Superior temporal gyrus (tissue), 1 donor: Measurements from ENCODE around the gene C3orf80.
"Not testable (repeated sequence)": the region's sequence is repeated elsewhere in the genome, so short reads cannot be mapped to it uniquely, and the experiment has no call there.

Experiments
- DNase-seq: peaks from one replicate; pipeline ENCODE4 v3.0.0-alpha.2; 2016; ENCODE audit errors: extremely low spot score

C3orf80 gene

DNA sequence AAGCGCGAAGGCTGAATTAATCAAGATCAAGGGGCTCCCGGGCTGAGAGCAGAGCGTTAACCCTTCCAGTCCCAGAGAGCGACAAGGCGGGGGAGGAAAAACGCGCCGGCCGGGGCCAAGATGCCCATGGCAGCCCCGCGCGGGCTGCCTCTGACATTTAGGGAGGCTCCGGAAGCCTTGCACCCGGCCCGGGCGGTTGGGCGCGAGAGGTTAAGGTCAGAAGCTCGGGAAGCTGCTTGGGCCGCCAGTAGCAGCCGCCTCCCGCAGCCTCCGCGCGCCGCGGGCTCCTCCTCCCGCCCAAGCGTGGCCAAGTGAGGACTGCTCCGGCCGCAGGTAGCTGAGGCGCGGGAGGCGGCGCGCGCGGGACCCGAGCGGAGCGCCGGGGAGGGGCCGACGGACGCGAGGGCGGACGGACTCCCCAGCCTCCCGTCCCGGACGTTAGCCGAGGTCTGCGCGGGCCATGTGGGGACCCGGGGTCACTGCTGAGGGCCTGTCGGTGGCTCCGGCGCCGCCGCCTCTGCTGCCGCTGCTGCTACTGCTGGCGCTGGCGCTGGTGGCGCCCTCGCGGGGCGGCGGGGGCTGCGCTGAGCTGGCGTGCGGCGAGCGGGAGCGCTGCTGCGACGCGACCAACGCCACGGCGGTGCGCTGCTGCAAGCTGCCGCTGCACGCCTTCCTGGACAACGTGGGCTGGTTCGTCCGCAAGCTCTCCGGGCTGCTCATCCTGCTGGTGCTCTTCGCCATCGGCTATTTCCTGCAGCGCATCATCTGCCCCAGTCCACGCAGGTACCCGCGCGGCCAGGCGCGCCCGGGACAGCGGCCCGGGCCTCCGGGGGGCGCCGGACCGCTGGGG, at the start of gene C3orf80:
C3orf80 (plus strand) TSS at position 247 of the 850 bp plus-strand sequence; CDS start at position 461, 214 bp downstream.
- DNase-seq = peak; percentile 52

DNA sequence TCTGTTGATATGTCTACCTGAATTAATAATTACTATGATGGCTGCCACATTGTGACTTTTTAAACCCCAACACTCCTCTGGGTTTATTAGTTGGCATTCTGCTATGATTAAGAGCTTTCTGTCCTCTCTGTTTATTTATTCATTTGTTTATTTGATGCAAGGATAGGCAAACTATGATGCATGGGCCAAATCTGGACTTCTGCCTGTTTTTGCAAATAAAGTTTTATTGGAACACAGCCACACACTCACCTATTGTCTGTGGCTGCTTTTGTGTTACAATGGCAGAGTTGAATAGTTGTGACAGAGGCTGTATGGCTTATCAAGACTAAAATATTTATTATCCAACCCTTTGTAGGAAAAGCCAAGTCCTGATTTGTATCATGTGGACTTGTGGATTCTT, 48.3 kb upstream of the C3orf80 start:
- no peak for DNase-seq

DNA sequence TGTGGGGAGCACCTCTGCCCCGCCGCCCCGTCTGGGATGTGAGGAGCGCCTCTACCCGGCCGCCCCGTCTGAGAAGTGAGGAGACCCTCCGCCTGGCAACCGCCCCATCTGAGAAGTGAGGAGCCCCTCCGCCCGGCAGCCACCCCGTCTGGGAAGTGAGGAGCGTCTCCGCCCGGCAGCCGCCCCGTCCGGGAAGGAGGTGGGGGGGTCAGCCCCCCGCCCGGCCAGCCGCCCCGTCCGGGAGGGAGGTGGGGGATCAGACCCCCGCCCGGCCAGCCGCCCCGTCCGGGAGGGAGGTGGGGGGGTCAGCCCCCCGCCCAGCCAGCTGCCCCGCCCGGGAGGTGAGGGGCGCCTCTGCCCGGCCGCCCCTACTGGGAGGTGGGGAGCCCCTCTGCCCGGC, 46.6 kb upstream of the C3orf80 start:
- not testable (repeated sequence) for DNase-seq

DNA sequence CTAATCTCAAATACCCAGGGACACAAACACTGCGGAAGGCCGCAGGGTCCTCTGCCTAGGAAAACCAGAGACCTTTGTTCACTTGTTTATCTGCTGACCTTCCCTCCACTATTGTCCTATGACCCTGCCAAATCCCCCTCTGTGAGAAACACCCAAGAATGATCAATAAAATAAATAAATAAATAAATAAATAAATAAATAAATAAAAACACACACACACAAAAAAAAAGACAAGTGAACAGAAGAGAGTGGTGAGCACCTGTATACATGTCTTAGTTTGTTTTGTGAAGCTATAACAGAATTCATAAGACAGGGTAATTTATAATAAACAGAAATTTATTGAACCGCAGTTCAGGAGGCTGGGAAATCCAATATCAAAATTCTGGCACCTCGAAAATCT, 45.8 kb upstream of the C3orf80 start:
- not testable (repeated sequence) for DNase-seq

DNA sequence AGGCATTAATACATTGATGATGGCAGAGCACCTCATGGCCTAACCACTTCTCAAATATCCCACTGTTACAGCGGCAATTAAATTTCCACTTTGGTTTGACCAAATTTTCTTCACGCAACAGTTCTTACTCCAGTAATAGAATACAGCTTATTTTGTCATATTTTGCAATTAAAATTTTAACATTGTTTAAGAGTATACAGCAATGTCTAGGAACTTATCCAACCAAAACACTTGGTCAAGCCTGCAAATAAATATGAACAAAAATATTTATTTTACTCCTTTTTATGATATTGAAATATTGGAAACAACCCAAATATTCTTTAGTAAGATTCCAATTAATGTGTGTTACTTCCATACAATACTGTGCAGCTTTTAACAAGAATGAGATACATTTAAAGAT, 45.3 kb upstream of the C3orf80 start:
- DNase-seq = no peak

DNA sequence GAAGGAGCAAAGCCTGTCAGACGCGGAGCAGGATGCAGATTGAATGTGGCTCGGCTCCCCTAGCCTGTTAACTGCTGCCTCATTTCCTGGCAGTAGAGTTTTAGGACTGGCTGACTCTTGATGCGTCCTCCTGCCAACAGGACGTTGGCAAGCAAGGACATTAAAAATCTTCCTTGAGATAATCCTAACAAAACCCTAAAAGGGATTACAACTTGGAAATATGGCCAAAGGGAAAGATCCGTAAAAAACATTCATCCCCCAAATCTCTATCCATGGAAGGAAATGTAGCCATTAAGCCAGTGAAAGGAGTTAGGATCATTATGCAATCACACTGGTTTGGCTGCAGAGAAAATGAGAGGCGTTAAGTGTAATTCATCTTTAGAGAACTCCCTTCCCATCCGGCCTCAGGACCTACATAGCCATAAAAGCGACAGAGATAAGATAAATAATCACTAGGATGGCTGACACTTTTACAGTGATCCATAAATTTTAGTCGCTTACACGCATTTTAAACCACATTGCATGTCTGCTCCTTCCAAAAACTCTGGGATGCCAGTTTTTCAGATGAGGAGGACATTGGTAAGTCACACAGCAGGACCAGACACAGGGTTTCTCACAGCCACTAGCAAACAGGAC, 44.5 kb upstream of the C3orf80 start:
- peak; percentile 60 for DNase-seq

DNA sequence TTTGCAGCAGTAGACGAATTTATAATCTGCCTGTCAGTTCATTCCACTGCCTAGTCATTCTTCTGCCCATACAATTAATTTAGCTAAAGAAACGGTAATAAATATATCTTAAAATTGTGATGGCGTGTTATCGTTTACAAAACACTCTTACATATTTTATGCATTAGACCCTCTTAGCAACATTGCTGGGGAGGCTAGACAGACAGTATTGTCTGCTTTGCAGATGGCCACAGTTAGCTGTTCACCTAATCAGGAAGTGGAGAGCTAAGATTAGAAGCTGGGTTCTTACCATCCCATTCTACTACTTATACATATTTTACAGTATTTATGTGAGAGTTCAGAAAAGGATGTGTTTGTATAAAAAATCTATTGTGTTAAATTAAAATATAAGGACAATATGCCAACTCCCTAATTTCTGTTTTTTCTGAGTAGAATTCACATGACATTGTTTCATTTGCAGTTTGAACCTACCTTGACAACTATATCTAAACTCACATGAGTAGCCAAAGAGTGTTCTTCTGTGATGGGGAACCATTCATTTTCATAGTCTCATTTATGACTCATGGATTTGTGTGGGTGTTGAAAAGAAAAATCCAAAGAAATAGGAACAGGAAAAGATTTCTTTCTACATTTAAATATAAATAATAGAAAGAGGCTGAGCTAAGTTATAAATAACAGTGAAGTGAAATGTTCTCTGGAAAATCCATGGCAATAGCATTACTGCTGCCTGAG, 41.7 kb upstream of the C3orf80 start:
- DNase-seq = peak; percentile 64

DNA sequence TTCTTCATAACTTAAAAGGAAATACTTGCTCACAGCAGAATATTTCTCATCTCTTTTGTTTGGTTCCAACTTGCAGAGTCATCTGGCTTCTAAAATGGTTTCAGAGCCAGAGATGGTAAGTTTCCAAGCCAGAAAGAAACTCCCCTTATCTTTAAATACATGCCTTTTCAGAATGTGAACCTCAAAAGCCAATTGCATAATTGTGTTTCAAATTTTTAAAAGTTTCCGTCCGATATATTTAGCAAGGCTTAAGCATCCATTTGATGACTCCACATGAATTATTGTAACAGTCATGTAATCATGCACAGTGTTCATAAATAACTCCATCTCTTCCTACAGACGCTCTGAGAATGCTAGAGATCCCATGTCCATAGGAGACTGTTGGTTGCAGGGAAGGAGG, 40.6 kb upstream of the C3orf80 start:
- peak; percentile 79 for DNase-seq

DNA sequence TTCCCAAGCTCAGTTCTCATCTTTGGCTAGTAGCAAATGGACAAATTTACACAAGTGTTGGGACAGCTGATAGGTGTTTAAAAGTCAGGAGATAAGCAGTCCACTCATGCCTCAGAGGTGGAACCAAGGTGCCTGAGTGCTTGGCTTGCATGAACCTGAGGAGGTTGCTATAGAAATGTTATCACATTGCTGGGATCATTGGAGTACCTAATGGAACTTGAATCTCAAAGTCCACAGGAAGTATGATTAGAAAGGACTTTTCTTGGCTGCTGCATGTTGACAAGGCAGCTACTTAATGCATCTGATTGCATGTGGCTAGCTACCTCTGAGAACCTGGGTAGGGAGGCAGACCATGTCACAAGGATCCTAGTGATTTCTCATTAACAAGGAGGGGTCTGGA, 39.5 kb upstream of the C3orf80 start:
- no peak for DNase-seq

DNA sequence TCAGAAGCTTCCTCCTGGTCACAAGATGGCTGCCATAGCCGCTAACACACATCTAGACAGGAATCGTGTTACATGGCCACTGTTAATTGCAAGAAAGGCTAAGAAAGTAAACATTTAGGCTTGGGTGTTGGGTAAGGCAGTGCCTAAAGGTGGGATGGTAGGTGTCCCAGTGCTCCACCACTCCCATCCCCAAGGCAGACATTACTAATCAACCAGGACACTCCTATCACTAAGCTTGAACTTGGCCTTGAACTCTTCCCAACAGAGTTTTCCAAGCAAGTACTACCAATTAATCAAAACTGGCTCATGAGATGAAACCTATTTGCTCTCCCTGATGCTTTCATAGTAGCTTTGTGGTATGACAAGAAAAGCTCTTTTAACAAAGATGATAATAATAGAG, 37.9 kb upstream of the C3orf80 start:
- DNase-seq = no peak

DNA sequence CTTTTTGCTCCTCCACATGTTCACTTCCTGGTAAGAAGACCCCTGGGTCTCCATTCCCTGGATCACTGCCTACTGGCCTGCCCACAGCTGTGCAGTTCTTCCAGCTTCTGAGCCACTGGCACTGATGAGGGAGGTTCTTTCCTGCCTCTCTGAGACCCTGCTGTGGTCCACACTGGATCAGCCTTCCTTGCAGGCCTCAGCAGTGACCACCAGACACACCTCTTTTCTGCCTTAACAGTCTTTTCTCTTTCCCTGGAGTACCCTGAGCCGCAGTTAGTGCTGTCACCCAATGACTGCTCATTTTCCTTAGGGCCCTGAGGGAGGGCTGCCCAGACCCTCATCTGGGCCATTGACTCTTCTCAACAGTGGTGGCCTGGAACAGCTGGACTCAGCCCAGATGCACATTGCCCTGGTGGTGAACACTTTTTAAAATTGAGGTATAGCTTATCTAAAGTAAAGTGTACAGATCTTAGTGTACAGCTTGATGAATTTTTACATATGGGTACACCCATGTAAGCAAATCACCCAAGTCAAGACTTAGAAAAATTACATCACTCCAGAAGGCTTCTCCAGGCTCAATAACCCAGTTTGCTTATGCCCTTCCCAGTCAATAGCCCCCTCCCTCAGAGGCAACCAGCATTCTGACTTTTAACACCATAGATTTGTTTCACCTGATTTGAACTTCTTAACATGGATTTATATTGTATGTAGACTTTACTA, 32.8 kb upstream of the C3orf80 start:
- no peak for DNase-seq

DNA sequence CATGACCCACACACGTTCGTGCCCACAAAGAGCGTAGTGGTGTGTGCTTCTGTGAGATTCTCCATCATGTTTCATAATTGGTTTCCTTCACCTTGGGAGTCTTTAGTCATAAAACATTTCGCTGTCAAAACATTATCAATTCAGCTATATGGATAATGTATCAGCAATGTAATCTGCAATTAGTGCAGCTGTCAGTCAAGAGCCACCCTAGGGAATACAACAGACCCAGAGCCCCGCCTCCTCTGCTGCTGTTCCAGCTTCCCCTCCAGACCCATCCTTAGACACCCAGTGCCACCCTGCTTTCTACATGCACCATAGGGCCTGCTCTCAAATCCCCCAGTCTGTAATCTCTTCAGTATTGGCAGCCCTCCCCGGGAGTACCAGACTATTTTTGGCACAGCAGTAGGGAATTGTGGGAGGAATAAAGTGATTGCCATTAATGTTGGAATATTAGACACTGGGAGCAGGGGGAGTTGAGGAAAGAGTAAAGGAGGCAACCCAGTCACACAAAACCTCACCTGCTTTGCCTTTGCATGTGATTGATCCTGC, 31.5 kb upstream of the C3orf80 start:
- no peak for DNase-seq

DNA sequence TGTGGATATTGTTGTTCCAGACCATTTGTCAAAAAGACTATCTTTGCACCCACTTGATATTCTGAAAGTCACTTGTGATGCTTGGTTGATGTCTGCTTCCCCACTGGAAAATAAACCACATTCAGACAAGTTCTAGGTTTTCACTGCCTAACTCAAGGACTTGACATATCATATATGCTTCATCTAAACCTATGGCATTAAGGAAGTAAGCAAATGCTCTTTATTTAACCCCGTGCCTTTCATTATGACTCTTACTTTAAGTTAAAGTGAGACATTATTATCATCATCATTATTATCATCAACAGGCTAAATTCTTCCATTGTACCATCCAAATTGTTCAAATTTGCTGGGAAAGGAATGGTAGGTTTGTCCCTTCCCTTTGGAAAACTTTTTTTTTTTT, 30.8 kb upstream of the C3orf80 start:
- DNase-seq = no peak

DNA sequence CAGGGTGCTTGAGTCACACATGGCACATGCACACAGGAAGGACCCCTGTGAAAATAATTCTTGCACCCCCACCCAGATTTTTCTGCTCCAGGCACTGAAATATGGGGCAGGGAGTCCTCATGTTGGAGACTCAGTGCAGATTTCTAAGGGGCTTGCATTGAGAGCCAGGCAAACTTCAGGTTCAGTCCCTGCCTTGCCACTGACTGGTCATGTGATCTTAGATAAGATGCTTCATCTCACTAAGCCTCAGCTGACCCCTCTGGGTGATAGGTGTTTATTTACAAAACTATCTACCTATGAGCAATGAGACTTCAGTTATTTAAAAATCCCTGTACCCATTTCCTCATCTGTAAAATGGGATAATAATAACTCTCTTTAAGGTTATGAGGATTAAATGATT, 30.1 kb upstream of the C3orf80 start:
- DNase-seq = no peak

DNA sequence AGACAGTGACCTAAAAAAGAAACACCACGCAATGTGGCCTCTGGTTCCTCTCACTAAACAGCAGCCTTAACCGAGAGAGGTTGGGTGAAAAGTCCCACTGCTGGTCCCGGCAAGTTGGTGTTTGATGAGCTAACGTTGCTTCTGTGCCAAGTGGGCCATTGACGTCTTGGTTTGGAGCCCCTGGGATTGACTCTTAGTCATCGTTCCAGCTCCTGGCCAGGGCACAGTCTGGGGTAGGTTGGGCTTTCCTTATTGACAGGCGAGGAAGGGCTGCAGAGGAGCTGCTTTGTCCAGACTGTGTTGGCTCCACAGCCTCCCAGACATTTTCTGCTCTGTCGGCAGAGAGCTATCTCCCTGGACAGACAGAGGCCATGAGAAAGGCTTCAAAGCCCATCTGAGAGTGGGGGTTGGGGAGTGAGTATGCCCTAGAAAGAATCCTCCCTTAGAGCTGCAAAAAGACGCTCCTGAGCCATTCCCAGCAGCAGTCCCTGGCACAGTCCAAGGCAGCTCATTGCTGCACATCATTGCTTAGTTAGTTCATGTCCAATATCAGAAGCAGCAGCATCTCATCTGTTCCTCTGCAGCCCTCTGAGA, 28.6 kb upstream of the C3orf80 start:
- DNase-seq = no peak

DNA sequence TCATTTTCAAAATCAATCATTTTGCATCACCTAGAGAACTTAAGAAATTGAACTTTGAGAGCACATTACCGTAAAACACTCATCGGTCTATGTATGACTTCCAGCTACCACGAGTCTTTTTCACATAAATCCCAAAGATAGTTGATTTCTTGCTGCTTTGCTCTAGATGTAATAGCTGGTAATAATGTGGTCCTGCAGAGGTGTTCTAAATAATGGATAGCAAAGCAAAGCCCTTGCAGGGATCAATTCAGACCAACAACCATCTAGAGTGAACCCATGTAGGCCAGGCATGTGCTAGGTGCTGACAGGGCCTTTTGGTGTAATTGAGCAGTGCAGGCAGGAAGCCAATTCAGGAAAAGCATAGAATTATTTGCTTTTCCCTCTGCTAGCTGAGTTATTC, 26.1 kb upstream of the C3orf80 start:
- no peak for DNase-seq

DNA sequence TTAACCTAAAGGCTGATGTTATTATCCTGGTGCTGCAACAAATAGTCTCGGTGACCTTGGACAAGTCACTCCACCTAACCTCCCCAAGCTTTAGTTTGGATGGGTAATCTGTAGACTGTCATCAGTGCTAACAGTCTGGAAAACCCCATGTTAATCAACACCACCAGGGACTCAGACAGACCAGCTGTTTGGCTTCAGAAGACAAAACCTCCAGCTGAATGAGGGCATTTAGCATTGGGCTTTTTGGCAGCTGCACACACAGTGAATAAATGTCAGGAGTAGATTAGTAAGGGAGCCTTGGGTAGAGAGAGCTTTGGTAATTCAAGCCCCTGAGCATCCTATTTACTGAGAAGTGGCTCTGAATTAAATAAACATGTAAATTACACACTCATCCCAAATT, 24.9 kb upstream of the C3orf80 start:
- DNase-seq = no peak

DNA sequence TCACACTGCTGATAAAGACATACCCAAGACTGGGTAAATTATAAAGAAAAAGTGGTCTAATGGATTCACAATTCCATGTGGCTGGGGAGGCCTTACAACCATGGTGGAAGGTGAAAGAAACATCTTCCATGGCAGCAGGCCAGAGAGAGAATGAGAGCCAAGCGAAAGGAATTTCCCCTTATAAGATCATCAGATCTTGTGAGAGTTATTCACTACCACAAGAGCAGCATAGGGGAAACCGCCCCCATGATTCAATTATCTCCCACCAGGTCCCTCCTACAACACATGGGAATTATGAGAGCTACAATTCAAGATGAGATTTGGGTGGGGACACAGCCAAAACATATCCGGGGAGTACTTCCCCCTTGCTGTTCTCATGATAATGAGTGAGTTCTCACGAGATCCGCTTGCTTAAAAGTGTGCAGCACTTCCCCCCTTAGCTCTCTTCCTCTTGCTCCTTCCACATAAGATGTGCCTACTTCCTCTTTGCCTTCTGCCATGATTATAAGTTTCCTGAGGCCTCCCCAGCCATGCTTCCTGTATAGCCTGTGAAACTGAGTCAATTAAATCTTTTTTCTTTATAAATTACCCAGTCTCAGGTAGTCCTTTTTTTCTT, 20.7 kb upstream of the C3orf80 start:
- not testable (repeated sequence) for DNase-seq

DNA sequence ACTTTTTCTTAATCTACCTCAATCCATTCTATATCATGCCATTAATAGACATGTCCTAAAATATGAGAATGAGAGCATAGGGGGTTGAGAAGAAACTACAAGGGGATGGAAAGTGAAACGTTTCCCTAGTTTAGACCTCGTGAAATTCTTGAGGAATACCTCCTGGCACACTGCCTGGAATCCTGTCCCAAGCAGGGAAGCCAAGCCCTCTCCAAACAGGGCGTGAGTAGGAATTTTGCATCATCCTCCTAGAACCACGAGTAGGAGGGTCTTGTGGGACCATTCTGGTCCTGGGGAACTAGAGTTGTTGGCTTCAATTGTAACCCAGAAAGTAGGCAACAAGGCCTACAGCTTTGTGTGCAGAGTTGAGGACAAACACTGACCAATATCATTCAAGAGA, 19.6 kb upstream of the C3orf80 start:
- no peak for DNase-seq

DNA sequence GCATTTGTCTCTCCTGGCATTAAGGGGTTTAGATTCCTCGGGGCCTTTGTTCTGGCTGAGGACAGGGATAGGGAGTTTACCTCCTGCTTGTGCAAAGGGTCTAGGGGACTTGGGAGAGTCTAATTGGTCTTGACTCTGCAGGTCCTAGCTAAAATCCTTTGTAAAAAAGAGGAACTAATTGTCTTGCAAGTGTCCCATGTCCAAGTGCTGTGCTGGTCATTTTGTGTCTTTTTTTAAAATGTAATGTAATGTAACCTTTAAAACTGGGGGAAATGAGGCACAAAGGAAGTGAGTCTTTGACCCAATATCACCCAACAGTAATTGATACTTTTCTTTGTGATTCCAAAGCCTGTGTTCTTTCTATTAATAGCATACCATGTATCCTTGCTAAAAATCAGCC, 14.9 kb upstream of the C3orf80 start:
- DNase-seq = no peak

DNA sequence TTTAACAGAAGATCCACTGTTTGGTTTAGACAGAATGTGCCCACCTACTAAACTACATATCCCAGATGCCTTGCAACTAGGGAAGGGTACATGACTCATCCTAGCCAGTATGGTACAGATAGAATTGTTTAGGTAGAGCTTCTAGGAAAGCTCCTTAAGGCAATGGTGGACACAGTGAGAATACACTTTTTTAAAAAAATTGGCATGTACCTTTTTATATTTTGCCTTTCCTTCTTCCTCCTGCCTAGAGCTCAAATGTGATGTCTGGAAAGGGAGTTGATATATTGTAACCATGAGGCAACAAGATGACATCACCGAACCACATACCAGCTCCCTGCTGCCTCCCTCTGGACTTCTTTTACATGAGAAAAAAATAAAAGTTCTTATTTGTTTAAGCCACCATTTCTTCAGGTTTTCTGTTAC, 14.4 kb upstream of the C3orf80 start:
- no peak for DNase-seq
